B cell (primary cell): ENCODE results near the gene CLN6.

Experiments used
- EZH2 ChIP-seq: IDR thresholded peaks from 2 replicates; pipeline ENCODE4 v1.6.1; 2012; ENCODE audit warnings: borderline replicate concordance, low read depth, mild to moderate bottlenecking, moderate library complexity, low read length; ENCODE audit not compliant: insufficient read depth, poor library complexity, severe bottlenecking
- TF ChIP-seq, protein P1 (sequence below): fragments of 200-600 bp; IDR thresholded peaks from one replicate; pipeline ENCODE4 v1.8.0; 2022; ENCODE audit warnings: antibody characterized with exemption, mild to moderate bottlenecking

DNA sequence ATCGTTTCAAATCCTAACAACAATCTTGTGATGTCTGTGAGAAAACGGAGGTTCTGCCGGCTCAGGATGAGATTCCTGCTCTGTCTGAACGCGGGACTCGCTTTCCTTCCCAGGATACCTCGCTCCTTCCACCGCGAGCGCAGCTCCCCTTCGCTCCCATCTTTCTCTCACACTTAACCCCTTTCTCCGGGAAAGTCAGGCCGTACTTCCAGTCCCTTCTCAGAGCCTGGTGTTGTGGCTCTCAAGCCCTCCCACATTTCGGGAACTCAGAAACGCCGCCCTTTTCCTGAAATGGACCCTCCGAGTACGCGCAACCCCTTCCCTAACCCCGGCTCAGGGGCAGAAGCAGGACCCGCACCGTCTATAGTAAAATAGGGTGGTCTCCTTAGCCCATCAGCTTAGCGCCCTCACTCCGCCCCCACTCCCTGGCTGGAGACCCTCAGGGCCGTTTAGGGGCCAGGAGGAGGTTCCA, 47.6 kb upstream of the CLN6 start:
- TF ChIP-seq, protein P1, sequence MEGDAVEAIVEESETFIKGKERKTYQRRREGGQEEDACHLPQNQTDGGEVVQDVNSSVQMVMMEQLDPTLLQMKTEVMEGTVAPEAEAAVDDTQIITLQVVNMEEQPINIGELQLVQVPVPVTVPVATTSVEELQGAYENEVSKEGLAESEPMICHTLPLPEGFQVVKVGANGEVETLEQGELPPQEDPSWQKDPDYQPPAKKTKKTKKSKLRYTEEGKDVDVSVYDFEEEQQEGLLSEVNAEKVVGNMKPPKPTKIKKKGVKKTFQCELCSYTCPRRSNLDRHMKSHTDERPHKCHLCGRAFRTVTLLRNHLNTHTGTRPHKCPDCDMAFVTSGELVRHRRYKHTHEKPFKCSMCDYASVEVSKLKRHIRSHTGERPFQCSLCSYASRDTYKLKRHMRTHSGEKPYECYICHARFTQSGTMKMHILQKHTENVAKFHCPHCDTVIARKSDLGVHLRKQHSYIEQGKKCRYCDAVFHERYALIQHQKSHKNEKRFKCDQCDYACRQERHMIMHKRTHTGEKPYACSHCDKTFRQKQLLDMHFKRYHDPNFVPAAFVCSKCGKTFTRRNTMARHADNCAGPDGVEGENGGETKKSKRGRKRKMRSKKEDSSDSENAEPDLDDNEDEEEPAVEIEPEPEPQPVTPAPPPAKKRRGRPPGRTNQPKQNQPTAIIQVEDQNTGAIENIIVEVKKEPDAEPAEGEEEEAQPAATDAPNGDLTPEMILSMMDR, result no peak
- no peak for TF ChIP-seq EZH2
